Measurements from ENCODE around the gene ACSM4. TPM values are rescaled to one million over a fixed set of nuclear protein-coding genes. Genes with fewer than 3 reads are reported as not detected.

ACSM4 gene
- not detected in 2 replicates for total RNA-seq

GRCh38 chr12:7303772-7304171, at the start of gene ACSM4:
TSS of gene ACSM4 (plus strand) at chr12:7304072. CDS start at chr12:7304332, 260 bp downstream.

Other genes with a start within 250 kb of the ACSM4 start
- gene C1S, start 243.4 kb upstream of the ACSM4 start, total RNA-seq = 0.57 and 1.2 TPM in 2 replicates
- 1.7 and 3.2 TPM in 2 replicates for gene C1R, start 211.6 kb upstream of the ACSM4 start, total RNA-seq
- 15.3 and 27.1 TPM in 2 replicates for gene C1RL, start 194.9 kb upstream of the ACSM4 start, total RNA-seq
- gene RBP5, start 175.2 kb upstream of the ACSM4 start, total RNA-seq = 0.50 TPM in 1 of 2 replicates, not detected in the other
- 19.8 and 31.1 TPM in 2 replicates for gene CLSTN3, start 173.7 kb upstream of the ACSM4 start, total RNA-seq
- 23.5 and 26.6 TPM in 2 replicates for gene PEX5, start 114.4 kb upstream of the ACSM4 start, total RNA-seq
- gene CD163L1, start 140.1 kb downstream of the ACSM4 start, total RNA-seq = 1.2 and 7.8 TPM in 2 replicates
- gene CD163, start 199.7 kb downstream of the ACSM4 start, total RNA-seq = not detected in 2 replicates

All from thoracic aorta endothelial cell (primary cell).